ENCODE data around the gene B3GALT4. TPM values are rescaled to one million over a fixed set of nuclear protein-coding genes. Genes with fewer than 3 reads are reported as not detected.

B3GALT4 gene
- polyA plus RNA-seq, 4 donors = 4.1 to 5.2 (median 4.9) TPM

DNA sequence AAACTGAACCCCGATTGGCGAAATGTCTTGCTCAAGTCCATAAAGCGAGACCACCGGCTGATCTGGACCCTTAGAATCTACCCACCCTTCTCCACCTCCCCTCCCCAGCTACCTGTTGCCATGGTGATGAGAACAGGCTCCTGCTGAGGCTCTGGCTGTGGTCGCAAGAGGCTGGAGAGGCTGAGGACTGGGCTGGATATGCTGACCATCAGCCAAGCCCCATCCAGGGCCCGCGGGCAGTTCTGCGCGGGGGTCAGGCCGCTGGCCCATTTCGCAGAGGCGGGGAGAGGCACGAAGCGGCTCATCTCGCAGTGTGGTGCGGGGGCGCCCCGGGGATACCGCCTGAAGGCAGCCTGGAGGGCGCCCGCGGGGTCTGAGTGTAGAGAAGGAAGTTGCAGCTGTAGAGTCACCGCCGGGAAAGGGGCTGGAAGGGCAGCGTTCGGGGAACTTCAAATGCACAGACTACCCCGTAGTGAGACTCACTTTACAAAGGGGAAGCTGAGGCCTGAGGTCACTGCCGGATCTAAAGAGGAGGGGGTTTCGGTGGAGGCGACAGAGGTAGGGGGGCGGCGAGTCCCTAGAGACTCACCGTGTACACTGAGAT lies 36.3 kb downstream of the B3GALT4 start:
- DNase-seq (ENCODE audit: low read depth in 4 of 4, low spot score in 2 of 4) = no peak

DNA sequence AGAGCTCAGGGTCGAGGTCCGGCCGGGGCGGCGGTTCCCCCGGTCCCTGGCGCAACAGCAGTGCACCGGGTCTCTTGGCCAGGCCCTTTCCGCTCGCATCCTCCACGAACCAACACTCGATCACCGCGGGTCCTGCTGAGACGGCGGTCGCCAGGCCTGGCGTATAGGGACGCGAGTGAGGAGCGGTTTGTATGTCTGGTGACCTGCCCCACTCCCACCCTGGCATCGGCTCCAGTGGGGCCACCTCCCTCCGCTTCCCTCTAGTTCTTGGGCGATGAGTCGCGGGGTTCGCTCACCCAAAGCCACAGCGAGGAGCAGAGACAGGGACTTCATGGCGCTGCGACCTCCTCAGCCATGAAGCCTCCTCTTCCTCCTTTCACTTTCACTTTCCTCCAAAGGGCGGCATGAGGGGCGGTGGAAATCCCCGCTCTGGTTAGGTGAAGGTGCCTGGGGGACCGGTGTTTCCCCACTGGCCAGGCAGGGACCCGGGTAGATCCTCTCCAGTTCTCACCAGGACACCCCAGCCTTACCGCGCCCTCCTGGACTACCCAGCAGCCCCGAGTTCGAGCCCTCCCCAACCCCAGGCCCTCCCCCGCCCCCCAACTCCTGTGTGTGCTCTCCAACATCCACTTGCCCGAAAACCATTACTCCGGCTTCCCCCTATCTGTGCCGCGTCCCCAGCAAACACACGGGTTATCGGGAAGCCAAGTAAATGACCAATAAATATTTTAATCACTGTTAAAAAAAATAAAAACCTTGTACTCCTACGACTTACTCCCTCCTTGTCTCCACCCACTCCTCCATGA lies 37.0 kb downstream of the B3GALT4 start, which contains the start of gene TAPBP:
Gene TAPBP, minus strand, starts transcription at position 370 of the 806 bp plus-strand sequence. Its CDS starts 37 bp downstream, at position 333.
- DNase-seq (ENCODE audit: low read depth in 4 of 4, low spot score in 2 of 4) = peak in 1 of 4 donors; percentile 60

DNA sequence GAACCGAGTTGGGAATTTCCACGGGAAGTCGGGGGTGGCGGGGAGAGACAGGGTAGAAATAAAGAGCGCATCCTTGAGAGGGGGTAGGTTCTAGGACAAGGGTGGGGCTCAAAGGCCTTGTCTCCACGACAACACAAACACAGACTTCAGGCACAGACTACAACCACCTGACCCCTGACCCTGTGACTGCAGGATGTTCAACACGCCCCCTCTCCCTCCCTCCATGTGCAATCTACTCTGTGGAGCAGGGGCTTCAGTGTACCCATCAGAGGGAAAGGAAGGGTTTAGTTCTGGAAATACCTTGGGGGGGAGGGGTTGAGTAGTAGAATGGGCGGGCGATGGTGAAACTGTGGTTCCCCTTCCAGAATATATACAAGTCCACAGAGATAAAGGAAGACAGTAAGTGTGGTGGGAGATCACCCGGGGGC lies 37.6 kb downstream of the B3GALT4 start:
- peak in 1 of 4 donors; percentile 51 for DNase-seq (ENCODE audit: low read depth in 4 of 4, low spot score in 2 of 4)

DNA sequence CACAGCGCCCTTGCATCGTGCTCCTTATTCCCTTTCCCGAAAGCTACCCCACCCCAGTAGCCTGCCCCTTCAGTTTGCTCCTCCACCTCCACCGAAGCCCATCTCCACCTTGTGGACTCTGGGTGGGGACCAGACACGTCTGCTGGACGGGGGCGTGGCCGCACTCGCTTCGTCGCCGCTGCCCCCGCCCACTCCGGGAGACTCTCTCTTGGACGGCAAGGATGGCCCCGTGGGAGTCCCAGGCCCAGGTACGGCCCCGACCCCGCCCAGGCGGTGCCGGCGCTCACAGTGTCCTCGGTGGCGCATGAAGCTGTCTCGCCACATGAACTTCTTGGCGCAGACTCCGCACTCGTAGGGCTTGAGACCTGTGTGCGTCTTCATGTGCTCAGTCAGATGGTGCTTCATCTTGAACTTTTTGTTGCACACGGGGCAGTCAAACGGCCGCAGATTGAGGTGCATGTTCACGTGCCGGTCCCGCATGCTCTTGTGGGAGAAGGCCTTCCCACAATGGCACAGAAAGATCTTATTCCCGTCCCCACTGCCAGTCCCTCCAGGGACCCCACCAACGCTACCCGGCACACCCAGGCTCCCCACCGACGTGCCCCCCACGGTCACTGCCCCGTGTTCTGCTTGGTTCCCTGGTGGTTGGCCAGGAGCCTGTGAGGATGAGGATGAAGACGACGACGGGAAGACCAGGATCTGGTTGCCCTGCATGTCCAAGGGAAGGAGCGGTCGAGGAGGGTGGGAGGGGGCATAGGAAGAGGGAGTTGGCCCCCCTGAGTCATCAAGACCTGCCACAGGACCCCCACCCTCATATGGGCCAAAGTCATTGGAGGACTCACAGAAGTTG lies 38.2 kb downstream of the B3GALT4 start:
- no peak for DNase-seq (ENCODE audit: low read depth in 4 of 4, low spot score in 2 of 4)

DNA sequence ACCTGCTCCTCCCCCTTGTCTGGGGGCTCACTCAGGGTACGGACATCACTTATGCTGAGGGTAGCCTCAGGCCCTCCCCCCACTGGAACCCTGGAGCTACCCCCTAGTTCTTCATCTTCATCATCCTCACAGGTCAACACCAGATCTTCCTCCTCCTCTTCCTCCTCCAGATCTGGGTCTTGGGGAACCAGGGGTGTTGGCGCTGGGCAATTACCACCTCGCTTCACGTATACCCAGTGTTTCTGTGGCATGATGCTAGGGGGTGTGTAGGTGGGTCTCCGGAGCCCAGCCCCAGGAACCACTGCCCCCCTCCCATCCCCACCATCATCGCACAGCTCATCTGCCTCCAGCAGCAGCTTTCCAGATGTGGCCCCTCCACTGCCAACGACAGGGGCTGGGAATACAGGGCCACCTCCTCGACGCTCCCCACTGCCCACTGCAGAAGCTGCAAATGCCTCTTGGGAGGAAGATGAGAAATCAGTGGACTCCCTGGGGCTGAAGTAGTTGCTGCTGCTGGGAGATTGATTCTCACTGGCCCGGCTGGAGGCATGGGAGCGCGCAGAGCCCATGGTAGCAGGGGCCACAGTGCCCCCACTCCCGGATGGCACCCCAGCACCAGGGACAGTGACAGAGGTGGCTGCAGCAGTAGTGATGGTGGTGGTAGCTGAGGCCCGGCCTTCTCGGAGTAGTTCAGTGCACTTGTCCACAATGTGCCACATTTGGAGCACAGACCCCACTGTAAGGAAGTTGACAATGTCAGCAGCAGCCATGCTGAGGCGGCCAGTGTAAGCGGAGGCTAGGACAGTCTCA lies 39.1 kb downstream of the B3GALT4 start:
- no peak for DNase-seq (ENCODE audit: low read depth in 4 of 4, low spot score in 2 of 4)

DNA sequence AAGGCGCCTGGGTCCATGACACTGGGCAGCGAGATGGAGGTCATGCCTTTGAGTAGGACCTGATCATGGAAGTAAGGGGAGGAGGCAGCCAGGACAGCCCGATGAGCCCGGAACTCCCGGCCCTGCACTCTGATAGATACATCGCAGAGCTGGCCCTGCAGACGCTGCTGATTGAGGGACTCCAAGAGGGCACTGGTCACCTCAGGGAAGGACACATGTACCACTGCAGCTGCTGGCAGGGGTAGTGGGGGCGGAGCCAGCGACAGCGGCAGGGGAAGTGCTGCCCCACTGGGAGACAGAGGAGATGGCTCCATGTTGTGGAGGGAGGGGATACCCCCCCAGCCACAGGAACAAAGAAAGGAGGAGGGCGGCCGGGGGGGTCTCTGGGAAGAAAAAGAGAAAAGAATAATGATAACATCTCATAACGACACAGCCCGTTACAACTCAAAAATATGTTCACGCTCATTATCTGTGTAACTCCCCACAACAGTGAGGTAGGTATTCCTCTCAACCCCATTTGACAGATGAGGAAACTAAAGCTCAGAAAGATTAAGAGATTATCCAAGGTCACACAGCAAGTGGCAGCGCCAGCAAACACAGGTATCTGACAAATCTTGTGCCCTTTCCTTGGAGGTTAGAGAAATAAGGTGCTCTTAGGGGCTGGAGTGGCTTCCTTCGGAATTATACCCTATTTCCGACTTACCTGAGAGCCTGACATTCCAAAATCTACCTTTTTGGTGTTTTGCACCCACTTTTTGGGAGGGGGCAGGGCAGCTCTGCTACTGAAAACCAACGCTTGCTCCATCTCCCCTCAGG lies 39.9 kb downstream of the B3GALT4 start:
- DNase-seq (ENCODE audit: low read depth in 4 of 4, low spot score in 2 of 4) = no peak

DNA sequence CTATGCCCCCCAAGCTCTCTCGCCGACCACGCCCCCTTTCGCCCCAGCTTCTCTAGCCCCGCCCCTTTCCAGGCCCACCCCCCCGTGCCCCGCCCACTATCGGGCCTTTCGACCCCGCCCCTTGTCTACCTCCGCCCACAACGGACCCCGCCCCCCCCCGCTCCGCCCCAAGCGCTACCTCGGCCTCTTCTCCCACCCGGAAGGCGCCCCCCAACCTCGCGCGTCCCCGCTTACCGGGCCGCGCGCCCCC lies 40.4 kb downstream of the B3GALT4 start:
- no peak for DNase-seq (ENCODE audit: low read depth in 4 of 4, low spot score in 2 of 4)

DNA sequence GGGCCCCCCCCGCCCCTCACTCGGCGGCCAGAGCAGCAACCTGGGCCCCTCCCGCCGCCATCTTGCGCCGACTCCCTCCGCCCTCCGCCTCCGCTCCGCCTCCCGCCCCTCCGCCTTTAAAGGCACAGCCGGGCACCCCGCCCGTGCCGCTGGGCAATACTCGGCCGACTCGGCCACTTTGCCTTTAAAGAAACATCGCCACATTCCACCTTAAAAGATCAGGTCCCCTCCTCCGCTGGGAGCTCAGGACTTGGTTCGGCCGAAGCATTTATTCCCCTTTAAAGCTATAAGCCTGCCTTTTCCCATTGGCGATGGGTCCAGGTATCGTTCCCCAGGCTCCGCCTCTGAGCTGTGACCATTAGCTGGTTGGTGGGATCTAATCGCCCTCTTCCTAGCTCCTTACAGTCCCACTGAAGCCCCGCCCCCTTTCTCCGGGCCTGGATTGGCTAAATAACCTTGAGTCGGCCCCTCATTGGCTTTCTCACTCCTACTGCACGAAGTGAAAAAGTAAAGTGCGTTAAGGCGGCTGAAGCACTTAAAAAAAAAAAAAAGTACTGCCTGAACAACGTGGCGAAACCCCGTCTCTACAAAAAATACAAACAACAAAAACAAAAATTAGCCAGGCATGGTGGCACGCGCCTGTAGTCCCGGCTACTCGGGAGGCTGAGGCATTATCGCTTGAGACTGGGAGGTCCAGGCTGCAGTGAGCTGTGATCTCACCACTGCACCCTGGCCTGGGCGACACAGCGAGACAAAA lies 40.9 kb downstream of the B3GALT4 start, which contains the start of gene ZBTB22:
Gene ZBTB22, minus strand, starts transcription at position 76 of the 757 bp plus-strand sequence. CDS start 828 bp downstream, outside the sequence.
- DNase-seq (ENCODE audit: low read depth in 4 of 4, low spot score in 2 of 4) = peak; percentile 98 to 100 (median 98)

DNA sequence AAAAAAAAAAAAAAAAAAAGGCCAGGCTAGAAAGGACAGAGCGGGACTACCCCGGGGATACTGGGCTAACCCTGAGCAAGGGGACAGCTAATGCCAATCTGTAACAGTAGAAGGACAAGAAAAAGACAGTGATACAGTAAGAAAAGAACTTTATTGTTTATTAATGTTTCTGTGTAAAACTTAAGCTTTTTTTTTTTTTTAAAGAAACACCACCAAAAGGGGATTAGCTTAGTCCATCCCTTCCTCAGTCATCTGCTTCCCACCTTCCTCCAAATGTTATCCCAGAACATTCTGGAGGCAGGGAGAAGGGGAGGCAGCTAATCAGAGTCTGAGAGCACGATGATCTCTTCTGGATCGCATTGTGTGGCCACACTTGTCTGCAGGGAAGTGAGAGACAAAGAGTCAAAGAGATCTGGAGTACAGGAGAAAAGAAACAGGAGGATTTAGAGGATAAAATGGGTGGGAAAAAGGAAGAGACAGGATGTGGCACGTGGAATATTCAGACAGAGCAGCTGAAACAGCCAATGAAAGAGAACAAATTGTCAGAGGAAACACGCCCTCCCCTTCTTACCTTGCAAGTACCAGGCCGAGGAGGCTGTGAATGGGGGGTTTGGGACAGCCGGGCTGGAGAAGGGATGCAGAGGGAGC lies 41.6 kb downstream of the B3GALT4 start:
- DNase-seq (ENCODE audit: low read depth in 4 of 4, low spot score in 2 of 4) = no peak

DNA sequence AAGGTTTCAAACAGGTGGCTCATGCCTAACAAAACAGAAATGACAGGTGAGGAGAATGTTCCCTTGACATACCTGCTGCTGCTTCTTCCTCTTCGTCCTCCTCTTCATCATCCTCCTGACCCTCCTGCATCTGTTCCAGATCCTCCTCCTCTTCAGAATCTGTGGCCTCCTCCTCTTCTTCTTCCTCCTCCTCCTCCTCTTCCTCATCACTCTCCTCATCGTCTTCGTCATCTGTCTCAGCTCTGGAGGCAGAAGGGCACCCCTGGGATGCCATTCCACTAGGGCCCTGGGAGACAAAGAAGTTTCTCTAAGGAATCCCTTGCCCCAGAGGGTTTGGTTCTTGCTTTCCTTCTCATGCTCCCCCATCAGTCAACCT lies 43.0 kb downstream of the B3GALT4 start:
- no peak for DNase-seq (ENCODE audit: low read depth in 4 of 4, low spot score in 2 of 4)

DNA sequence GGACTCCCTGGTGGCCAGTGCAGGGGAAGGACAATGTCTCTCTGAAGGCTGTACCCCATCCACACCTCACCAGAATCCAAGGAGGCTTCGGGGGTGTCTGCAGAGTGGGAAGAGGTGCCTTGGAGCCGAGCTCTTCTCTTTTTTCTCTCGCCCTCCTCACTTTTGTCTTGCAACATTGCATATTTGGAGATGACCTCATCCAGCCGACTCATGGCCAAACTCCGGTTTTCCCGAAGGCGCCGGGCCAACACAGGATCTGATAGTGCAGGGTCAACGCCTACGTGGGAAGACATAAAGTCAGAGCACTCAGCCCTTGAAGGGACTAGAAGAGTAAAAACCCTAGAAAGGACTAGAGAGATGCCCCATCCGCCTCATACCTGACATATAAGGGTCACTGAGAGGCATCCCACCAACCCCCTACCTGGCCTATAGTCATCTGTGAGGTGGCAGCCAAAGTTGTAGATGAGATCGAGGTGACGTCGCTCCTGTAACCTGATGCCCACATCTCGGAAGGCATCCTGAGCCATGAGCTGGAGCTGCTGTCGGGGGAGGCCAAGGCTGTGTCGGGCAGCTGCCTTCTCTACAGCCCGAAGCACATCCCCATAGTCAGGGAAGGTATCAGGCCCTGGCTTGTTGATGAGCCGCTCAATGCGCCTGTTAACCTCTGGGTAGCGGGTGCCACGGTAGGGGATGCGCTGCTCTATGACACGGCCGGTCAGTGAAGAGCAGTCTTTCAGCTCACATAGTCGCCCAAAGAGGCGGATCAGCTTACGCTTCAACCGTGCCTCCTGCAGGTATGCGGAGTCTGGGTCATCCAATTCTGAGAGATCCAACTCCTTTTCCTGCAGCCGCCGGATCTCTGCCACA lies 43.6 kb downstream of the B3GALT4 start:
- no peak for DNase-seq (ENCODE audit: low read depth in 4 of 4, low spot score in 2 of 4)

DNA sequence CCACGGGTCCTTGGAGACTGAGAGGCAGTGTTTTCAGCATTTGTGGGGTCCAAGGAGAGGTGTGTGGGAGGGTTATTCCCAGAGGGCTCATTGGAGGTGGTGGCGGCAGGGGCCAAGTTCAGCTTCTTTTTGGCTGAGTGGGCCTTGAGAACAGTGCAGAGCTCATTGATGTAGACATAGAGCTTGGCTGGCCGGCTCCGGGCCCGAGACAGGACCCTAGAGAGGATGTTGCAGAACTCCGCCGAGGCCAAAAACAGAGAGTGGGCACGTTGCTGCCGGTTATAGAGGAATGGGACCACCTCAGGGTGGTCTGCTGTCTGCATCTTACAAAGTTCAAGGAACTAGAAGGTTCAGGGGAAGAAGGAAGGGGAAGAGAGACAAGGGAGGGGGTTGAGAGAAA lies 44.3 kb downstream of the B3GALT4 start:
- DNase-seq (ENCODE audit: low read depth in 4 of 4, low spot score in 2 of 4) = no peak

DNA sequence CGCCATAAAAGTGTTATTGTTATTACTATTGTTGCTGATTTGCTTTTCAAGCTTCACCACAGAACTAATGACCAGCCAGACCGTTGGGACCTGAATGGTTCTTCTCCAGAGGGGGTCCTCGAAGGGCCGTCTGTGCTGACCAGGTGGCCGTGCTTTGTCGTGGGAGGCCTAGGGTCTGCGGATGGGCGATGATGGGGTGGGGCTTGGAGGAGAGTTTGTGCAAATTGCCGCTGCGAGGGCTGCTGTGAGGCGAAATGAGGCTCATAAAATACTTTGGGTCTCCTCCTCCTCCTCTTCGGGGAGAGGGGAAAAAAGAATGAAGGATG lies 46.7 kb downstream of the B3GALT4 start:
- no peak for DNase-seq (ENCODE audit: low read depth in 4 of 4, low spot score in 2 of 4)

DNA sequence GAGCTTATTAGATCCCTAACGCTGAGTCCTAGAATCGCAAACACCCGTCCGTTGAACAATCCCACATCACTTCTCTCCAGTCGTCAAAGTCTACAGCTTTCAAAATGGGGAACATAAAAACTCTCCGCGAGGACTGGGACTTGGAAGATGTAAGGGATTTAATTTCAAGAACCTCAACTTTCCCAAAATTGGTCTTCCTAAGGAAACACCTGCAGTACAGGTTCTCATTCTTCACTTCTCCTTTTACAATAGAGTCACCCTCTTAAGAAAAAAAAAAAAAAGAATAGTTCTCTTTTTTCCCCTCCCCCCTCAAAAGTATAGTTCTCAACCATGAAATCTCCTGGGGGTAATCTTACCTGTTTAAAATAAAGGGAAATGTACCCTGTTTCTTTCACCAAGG lies 47.2 kb downstream of the B3GALT4 start:
- DNase-seq (ENCODE audit: low read depth in 4 of 4, low spot score in 2 of 4) = no peak
